ENCODE data around the gene ZC3H18. TPM values are rescaled to one million over a fixed set of nuclear protein-coding genes. Genes with fewer than 3 reads are reported as not detected.
A peak's percentile ranks its signal among the peaks of the same experiment; 100 is the strongest.

Gene ZC3H18
- total RNA-seq, 1 experiment from 2014 or later, result 11.8 TPM

GRCh38 chr16:88626646-88627045 lies 56.4 kb downstream of the ZC3H18 start:
- ChIA-PET POLR2A (ENCODE audit: unreplicated experiment) (no interaction called here), CTCF (interaction anchor here (0.7 kb wide), 1 partner anchor 973 kb away, joined by 3 read pairs; no protein-coding TSS in a partner anchor)
- no peaks in the 10 kb centered on the region for H3K4me1 ChIP-seq (ENCODE audit: insufficient read depth, low read length)
- no peaks in the 10 kb centered on the region for H3K79me2 ChIP-seq (ENCODE audit: low read length)
- no peaks in the 10 kb centered on the region; the same call in 1 of the 2 replicates for H3K36me3 ChIP-seq (ENCODE audit: low read depth, low read length)
- no peaks in the 10 kb centered on the region for H3F3A ChIP-seq (ENCODE audit: low read length, unreplicated experiment)
- TF ChIP-seq EZH2phosphoT487 (IDR thresholded peaks at IDR 0.05; ENCODE audit: borderline replicate concordance, low read length) (no peak), EZH2 (IDR thresholded peaks at IDR 0.05; ENCODE audit: low read length, unreplicated experiment) (no peak), CTCF (conservative IDR thresholded peaks at IDR 0.05; ENCODE audit: low read depth, low read length) (no peak)
- H3K9ac ChIP-seq (ENCODE audit: low read length), result no peak overlapping the region
- no TSS peak for BruUV-seq (replicated peaks)
- H3K4me3 ChIP-seq (ENCODE audit: low read length), result no peak overlapping the region
- no peaks in the 10 kb centered on the region for H3K9me3 ChIP-seq (ENCODE audit: low read length)
- H3K27me3 ChIP-seq (ENCODE audit: low read length), result no peaks in the 10 kb centered on the region
- no peak overlapping the region for H3K4me2 ChIP-seq (ENCODE audit: low read length)
- no peak overlapping the region for H2AFZ ChIP-seq (ENCODE audit: low read length)
- DNase-seq (no peak), ATAC-seq (no peak)
- no peaks in the 10 kb centered on the region for H4K20me1 ChIP-seq (ENCODE audit: low read length)
- intact Hi-C loops (cut with micrococcal nuclease), result no loop called here
- H3K27ac ChIP-seq (ENCODE audit: low read length), result no peak overlapping the region
- no peaks in the 10 kb centered on the region for H3K9me2 ChIP-seq (replicated peaks; ENCODE audit: low read length)

DNA sequence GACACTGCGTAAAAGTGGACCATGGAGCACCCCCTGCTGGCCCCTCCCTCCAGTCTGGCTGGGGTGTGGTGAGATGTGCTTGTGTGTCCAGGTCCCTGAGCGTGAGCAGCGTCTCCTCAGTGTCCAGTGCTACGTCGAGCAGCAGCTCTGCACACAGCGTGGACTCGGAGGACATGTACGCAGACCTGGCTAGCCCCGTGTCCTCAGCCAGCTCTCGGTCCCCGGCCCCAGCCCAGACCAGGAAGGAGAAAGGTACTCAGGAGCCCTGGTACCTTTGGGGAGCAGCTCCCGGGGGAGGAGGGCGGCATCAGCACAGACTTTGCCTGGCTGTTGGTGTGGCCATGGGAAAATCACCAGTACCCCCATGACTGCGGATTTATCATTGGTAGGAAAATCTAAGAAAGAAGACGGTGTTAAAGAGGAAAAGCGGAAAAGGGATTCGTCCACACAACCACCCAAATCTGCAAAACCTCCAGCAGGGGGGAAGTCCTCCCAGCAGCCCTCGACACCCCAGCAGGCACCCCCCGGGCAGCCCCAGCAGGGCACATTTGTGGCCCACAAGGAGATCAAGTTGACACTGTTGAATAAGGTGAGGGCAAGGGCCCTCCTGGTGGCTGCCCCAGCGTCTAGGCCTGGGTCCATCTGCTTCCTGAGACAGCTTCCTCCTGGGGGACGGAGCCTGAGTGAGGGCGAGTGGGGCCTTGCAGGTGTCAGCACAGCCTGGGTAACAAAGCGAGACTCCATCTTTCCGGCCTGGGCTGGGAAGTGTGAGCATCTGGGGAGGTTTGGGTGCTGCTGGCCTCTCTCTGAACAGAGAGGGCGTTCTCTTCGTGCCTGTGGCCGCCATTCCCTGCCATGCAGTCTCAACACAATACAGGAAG lies 57.6 kb downstream of the ZC3H18 start:
- no TSS peak for BruUV-seq (replicated peaks)
- POLR2A ChIA-PET (ENCODE audit: unreplicated experiment), result no interaction called here
- Histone ChIP-seq H3K27me3 (ENCODE audit: low read length) (no peaks in the 10 kb centered on the region), H3K4me2 (ENCODE audit: low read length) (no peak overlapping the region), H3K9me3 (ENCODE audit: low read length) (no peaks in the 10 kb centered on the region), H3K4me3 (ENCODE audit: low read length) (no peak overlapping the region), H4K20me1 (ENCODE audit: low read length) (no peaks in the 10 kb centered on the region), H3F3A (ENCODE audit: low read length, unreplicated experiment) (no peaks in the 10 kb centered on the region), H3K36me3 (ENCODE audit: low read depth, low read length) (no peaks in the 10 kb centered on the region), H3K9me2 (replicated peaks; ENCODE audit: low read length) (no peaks in the 10 kb centered on the region), H3K79me2 (ENCODE audit: low read length) (no peaks in the 10 kb centered on the region), H3K27ac (ENCODE audit: low read length) (no peak overlapping the region), H2AFZ (ENCODE audit: low read length) (no peak overlapping the region), H3K9ac (ENCODE audit: low read length) (no peak overlapping the region), H3K4me1 (ENCODE audit: insufficient read depth, low read length) (no peaks in the 10 kb centered on the region)
- intact Hi-C loops (cut with micrococcal nuclease), result no loop called here
- DNase-seq (no peak), ATAC-seq (no peak)
- TF ChIP-seq EZH2phosphoT487 (IDR thresholded peaks at IDR 0.05; ENCODE audit: borderline replicate concordance, low read length), result no peak
- TF ChIP-seq CTCF (conservative IDR thresholded peaks at IDR 0.05; ENCODE audit: low read depth, low read length), result no peak
- TF ChIP-seq EZH2 (IDR thresholded peaks at IDR 0.05; ENCODE audit: low read length, unreplicated experiment), result no peak
- CTCF ChIA-PET, result interaction anchor here (0.6 kb wide), 1 partner anchor 65 kb away, joined by 3 read pairs; no protein-coding TSS in a partner anchor

DNA sequence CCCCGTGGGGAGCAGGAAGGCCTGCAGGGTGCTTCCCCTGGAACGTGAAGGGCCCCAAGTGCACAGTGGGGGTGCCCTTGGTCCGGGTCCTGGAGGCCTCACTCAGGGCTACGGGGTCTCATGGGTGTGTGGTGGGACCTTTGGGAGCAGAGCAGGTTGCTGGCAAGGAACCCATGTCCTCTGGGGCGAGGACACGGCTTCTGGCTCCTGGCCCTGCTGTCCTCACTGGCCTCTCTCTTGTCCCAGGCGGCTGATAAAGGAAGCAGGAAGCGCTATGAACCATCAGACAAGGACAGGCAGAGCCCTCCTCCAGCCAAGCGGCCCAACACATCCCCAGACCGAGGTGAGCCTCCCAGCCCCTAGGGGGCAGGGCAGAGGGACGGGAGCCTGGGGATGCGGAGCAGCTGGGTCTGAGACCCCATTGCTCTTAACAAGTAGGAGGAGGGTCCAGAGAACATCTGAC lies 58.3 kb downstream of the ZC3H18 start:
- Histone ChIP-seq H3K4me2 (ENCODE audit: low read length) (no peak overlapping the region), H3K9me3 (ENCODE audit: low read length) (no peaks in the 10 kb centered on the region), H3K36me3 (ENCODE audit: low read depth, low read length) (no peaks in the 10 kb centered on the region), H2AFZ (ENCODE audit: low read length) (no peak overlapping the region), H3K27ac (ENCODE audit: low read length) (no peak overlapping the region), H3K9me2 (replicated peaks; ENCODE audit: low read length) (no peaks in the 10 kb centered on the region), H3F3A (ENCODE audit: low read length, unreplicated experiment) (no peaks in the 10 kb centered on the region), H4K20me1 (ENCODE audit: low read length) (no peaks in the 10 kb centered on the region), H3K79me2 (ENCODE audit: low read length) (no peaks in the 10 kb centered on the region), H3K27me3 (ENCODE audit: low read length) (no peaks in the 10 kb centered on the region), H3K4me1 (ENCODE audit: insufficient read depth, low read length) (no peaks in the 10 kb centered on the region), H3K9ac (ENCODE audit: low read length) (no peak overlapping the region), H3K4me3 (ENCODE audit: low read length) (no peak overlapping the region)
- intact Hi-C loops (cut with micrococcal nuclease), result no loop called here
- peak; percentile 57; the same call in 1 of the 2 replicates for ATAC-seq
- peak; percentile 9 for DNase-seq
- TF ChIP-seq EZH2 (IDR thresholded peaks at IDR 0.05; ENCODE audit: low read length, unreplicated experiment) (no peak), CTCF (conservative IDR thresholded peaks at IDR 0.05; ENCODE audit: low read depth, low read length) (peak; percentile 51; the same call in 1 of the 2 replicates)
- BruUV-seq (replicated peaks), result no TSS peak
- CTCF ChIA-PET, result no interaction called here
- POLR2A ChIA-PET (ENCODE audit: unreplicated experiment), result interaction anchor here (0.6 kb wide), 1 partner anchor 58 kb away, joined by 4 read pairs; the partner anchor contains the start of gene ZC3H18
